ENCODE results near the gene ITGBL1.

Gene ITGBL1

GRCh38 chr13:101749584-101749983, 297.1 kb downstream of the ITGBL1 start:
- H3K4me1 ChIP-seq (ENCODE audit: insufficient read depth, low read length): peaks cover 7% of the 10 kb centered on the region; the same call in 1 of the 2 replicates
- H3K9ac ChIP-seq (ENCODE audit: low read depth, low read length): no peak overlapping the region
- no peaks in the 10 kb centered on the region for H3K36me3 ChIP-seq (ENCODE audit: insufficient read depth, low read length)
- H3K9me3 ChIP-seq (ENCODE audit: control insufficient read depth, insufficient read depth, low read length): no peaks in the 10 kb centered on the region

- H3K9me3 ChIP-seq (ENCODE audit: control insufficient read depth, insufficient read depth, low read length): no peaks in the 10 kb centered on the region
- no peaks in the 10 kb centered on the region for H3K36me3 ChIP-seq (ENCODE audit: insufficient read depth, low read length)
- H3K4me1 ChIP-seq (ENCODE audit: insufficient read depth, low read length): peaks cover 7% of the 10 kb centered on the region; the same call in 1 of the 2 replicates
- H3K9ac ChIP-seq (ENCODE audit: low read depth, low read length): no peak overlapping the region
These were observed 299.0 kb downstream of the ITGBL1 start for GRCh38 chr13:101751488-101751887.

GRCh38 chr13:101752432-101752831, 300.0 kb downstream of the ITGBL1 start:
- Histone ChIP-seq H3K9ac (ENCODE audit: low read depth, low read length) (no peak overlapping the region), H3K36me3 (ENCODE audit: insufficient read depth, low read length) (no peaks in the 10 kb centered on the region), H3K9me3 (ENCODE audit: control insufficient read depth, insufficient read depth, low read length) (no peaks in the 10 kb centered on the region), H3K4me1 (ENCODE audit: insufficient read depth, low read length) (peaks cover 7% of the 10 kb centered on the region; the same call in 1 of the 2 replicates)

- peaks cover 16% of the 10 kb centered on the region for H3K4me1 ChIP-seq (ENCODE audit: insufficient read depth, low read length)
- H3K9ac ChIP-seq (ENCODE audit: low read depth, low read length): no peak overlapping the region
- H3K36me3 ChIP-seq (ENCODE audit: insufficient read depth, low read length): no peaks in the 10 kb centered on the region
- no peaks in the 10 kb centered on the region for H3K9me3 ChIP-seq (ENCODE audit: control insufficient read depth, insufficient read depth, low read length)
These were observed 302.9 kb downstream of the ITGBL1 start for GRCh38 chr13:101755228-101755887.

- Histone ChIP-seq H3K9me3 (ENCODE audit: control insufficient read depth, insufficient read depth, low read length) (no peaks in the 10 kb centered on the region), H3K9ac (ENCODE audit: low read depth, low read length) (no peak overlapping the region), H3K4me1 (ENCODE audit: insufficient read depth, low read length) (peaks cover 12% of the 10 kb centered on the region; the same call in 1 of the 2 replicates), H3K36me3 (ENCODE audit: insufficient read depth, low read length) (no peaks in the 10 kb centered on the region)
These were observed 305.1 kb downstream of the ITGBL1 start for GRCh38 chr13:101757446-101758039.

GRCh38 chr13:101763191-101763590, 310.7 kb downstream of the ITGBL1 start:
- no peaks in the 10 kb centered on the region for H3K36me3 ChIP-seq (ENCODE audit: insufficient read depth, low read length)
- H3K9ac ChIP-seq (ENCODE audit: low read depth, low read length): no peak overlapping the region

More at GRCh38 chr13:101763191-101763590, 310.7 kb downstream of the ITGBL1 start:
- Histone ChIP-seq H3K9me3 (ENCODE audit: control insufficient read depth, insufficient read depth, low read length) (no peaks in the 10 kb centered on the region; the same call in 1 of the 2 replicates), H3K4me1 (ENCODE audit: insufficient read depth, low read length) (peaks cover 12% of the 10 kb centered on the region; the same call in 1 of the 2 replicates)

All from ES-I3 (cell line).